OCI-LY7 (cell line): ENCODE measurements around the gene PLD5. TPM values are rescaled to one million over a fixed set of nuclear protein-coding genes. Genes with fewer than 3 reads are reported as not detected.

Experiments
- BruUV-seq: library from RNA; stranded (reverse); fragments of 400-500 nt; replicated peaks from 2 replicates; lab custom pipeline; 2021; lab: Mats Ljungman, UMichigan
- CTCF ChIA-PET: fragments of 300-600 bp; sonication (Branson Sonifier 250); formaldehyde crosslinking; loops from one replicate; lab custom pipeline; 2022; ENCODE audit warnings: antibody characterized with exemption; ENCODE audit not compliant: unreplicated experiment; lab: Charles Lee
- POLR2A ChIA-PET: fragments of 300-600 bp; sonication (Branson Sonifier 250); formaldehyde crosslinking; loops from one replicate; lab custom pipeline; 2022; ENCODE audit warnings: antibody characterized with exemption; lab: Charles Lee
- DNase-seq: peaks from one replicate; pipeline ENCODE4 v3.0.0-alpha.2; 2015; ENCODE audit warnings: low spot score
- H2AFZ ChIP-seq: fragments of 200-600 bp; sonication (generic), shearing (Covaris generic); 2 replicates; pipeline ENCODE4 v1.6.1; 2014; ENCODE audit warnings: mild to moderate bottlenecking, antibody characterized with exemption, low read length, moderate library complexity
- H3K27ac ChIP-seq: fragments of 200-600 bp; sonication (generic); 2 replicates; pipeline ENCODE4 v1.5.1; 2014; ENCODE audit warnings: mixed run types, low read depth, mild to moderate bottlenecking, moderate library complexity, low read length, inconsistent platforms; ENCODE audit not compliant: poor library complexity, severe bottlenecking
- H3K36me3 ChIP-seq: fragments of 200-600 bp; sonication (generic); 2 replicates; pipeline ENCODE4 v1.6.1; 2014; ENCODE audit warnings: mild to moderate bottlenecking, antibody characterized with exemption, low read length, moderate library complexity, mixed read lengths; ENCODE audit not compliant: insufficient read depth
- H3K4me1 ChIP-seq: fragments of 200-600 bp; sonication (generic); 2 replicates; pipeline ENCODE4 v1.5.1; 2014; ENCODE audit warnings: mild to moderate bottlenecking, low read length; ENCODE audit not compliant: insufficient read depth, poor library complexity, severe bottlenecking
- H3K4me2 ChIP-seq: fragments of 200-600 bp; sonication (generic); 2 replicates; pipeline ENCODE4 v1.6.1; 2014; ENCODE audit warnings: mild to moderate bottlenecking, low read length
- H3K4me3 ChIP-seq: fragments of 200-600 bp; sonication (generic); 2 replicates; pipeline ENCODE4 v1.5.1; 2014; ENCODE audit warnings: mild to moderate bottlenecking, low read depth, low read length; ENCODE audit not compliant: poor library complexity, severe bottlenecking
- H3K79me2 ChIP-seq: fragments of 200-600 bp; sonication (generic); 2 replicates; pipeline ENCODE4 v1.6.1; 2016; ENCODE audit warnings: low read depth, mild to moderate bottlenecking, low read length, moderate library complexity, mixed read lengths; ENCODE audit not compliant: insufficient read depth
- H3K9me2 ChIP-seq: fragments of 200-600 bp; sonication (generic); 2 replicates; pipeline ENCODE4 v1.6.1; 2016; ENCODE audit warnings: mild to moderate bottlenecking, low read length, mixed read lengths; ENCODE audit not compliant: insufficient read depth
- H3K9me3 ChIP-seq: fragments of 200-600 bp; sonication (generic); 2 replicates; pipeline ENCODE4 v1.6.1; 2014; ENCODE audit warnings: mild to moderate bottlenecking, mixed run types, low read length, mixed read lengths
- H4K20me1 ChIP-seq: fragments of 200-600 bp; sonication (generic); 2 replicates; pipeline ENCODE4 v1.6.1; 2014; ENCODE audit warnings: mild to moderate bottlenecking, antibody characterized with exemption, low read length, moderate library complexity, mixed read lengths; ENCODE audit not compliant: insufficient read depth
- EZH2phosphoT487 ChIP-seq: fragments of 200-600 bp; sonication (generic); IDR thresholded peaks from 2 replicates; pipeline ENCODE4 v1.6.1; 2018; ENCODE audit warnings: low read depth, borderline replicate concordance, mild to moderate bottlenecking, mixed run types, antibody characterized with exemption, low read length, moderate library complexity, mixed read lengths
- intact Hi-C: fragments of 100-400 bp; cut with micrococcal nuclease; formaldehyde crosslinking; loops from one replicate; pipeline ENCODE4 v1.10.0; 2022; ENCODE audit not compliant: unreplicated experiment
- total RNA-seq, 2 experiments: library from RNA; depleted of rRNA in 1 of 2; stranded (reverse); fragments of >200 nt in 1 of 2; shearing (Covaris generic) in 1 of 2; gene quantifications; 2 replicates each; pipeline ENCODE4 v1.2.3, GENCODE V29; 2014 to 2022
- TF ChIP-seq, protein P1 (sequence below): fragments of 200-600 bp; sonication (generic); conservative IDR thresholded peaks from 2 replicates; pipeline ENCODE4 v1.5.1; 2014; ENCODE audit warnings: mild to moderate bottlenecking, antibody characterized with exemption, low read length, moderate library complexity, mixed read lengths

The PLD5 gene
- total RNA-seq, 2 experiments from 2014 or later = not detected

DNA sequence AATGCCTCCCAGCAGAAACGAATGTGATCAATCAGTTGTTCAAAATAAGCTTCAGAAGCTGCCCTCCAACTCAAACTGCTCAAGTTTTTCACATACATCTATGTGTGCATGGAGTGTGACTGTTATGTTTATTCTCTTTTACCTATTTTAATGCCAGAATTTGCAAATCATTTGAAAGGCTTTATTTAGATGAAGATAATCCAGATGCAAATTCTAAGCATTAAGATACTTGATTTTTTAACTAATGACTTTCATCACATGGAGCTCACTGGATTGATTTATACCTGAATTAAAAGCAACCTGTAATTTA is 69.5 kb downstream of the PLD5 start:
- TF ChIP-seq EZH2phosphoT487 = no peak
- TF ChIP-seq, protein P1, sequence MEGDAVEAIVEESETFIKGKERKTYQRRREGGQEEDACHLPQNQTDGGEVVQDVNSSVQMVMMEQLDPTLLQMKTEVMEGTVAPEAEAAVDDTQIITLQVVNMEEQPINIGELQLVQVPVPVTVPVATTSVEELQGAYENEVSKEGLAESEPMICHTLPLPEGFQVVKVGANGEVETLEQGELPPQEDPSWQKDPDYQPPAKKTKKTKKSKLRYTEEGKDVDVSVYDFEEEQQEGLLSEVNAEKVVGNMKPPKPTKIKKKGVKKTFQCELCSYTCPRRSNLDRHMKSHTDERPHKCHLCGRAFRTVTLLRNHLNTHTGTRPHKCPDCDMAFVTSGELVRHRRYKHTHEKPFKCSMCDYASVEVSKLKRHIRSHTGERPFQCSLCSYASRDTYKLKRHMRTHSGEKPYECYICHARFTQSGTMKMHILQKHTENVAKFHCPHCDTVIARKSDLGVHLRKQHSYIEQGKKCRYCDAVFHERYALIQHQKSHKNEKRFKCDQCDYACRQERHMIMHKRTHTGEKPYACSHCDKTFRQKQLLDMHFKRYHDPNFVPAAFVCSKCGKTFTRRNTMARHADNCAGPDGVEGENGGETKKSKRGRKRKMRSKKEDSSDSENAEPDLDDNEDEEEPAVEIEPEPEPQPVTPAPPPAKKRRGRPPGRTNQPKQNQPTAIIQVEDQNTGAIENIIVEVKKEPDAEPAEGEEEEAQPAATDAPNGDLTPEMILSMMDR = peak; percentile 48; the same call in 1 of the 2 replicates
- no peaks in the 10 kb centered on the region for H3K9me3 ChIP-seq

DNA sequence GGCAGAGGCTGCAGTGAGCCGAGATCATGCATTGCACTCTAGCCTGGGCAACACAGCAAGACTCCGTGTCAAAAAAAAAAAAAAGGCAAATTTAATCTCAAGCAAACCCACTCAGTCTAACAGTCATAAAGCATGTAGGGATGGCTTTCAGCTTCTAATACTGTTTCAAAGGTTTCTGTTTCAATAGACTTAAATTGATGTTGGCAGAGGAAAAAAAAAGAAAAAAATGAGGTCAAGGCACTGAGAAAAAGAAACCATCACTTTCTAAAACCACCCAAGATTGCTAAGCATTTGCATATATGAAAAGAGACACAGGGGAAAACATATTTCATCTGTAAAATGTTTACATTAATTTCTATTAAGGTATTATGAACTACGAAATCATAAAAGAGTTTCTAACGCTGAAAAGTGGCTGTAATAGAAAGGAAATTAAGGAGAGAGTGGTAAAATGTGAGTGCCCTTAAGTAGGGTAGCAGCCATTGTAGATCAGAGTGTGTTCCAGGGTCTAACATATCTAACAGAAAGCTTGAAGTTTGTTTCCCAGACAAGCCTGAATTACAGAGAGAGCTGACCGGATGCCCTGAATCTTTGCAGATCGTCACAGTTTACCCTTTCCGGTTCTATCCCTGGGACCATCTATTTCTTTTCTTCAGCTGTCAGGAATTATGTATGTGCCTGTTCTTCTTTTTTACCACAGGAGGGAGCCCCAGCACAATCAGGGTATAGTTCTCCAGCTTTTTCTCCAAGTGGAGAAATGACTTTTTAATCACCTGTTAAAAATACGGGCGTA is 70.0 kb downstream of the PLD5 start:
- TF ChIP-seq, protein P1 = peak; percentile 85
- no peak for TF ChIP-seq EZH2phosphoT487
- H4K20me1 ChIP-seq = no peaks in the 10 kb centered on the region
- no peak overlapping the region for H3K27ac ChIP-seq
- no peaks in the 10 kb centered on the region for H3K9me2 ChIP-seq
- no peaks in the 10 kb centered on the region for H3K36me3 ChIP-seq
- no peak overlapping the region for H2AFZ ChIP-seq
- CTCF ChIA-PET = no interaction called here
- no peak overlapping the region for H3K4me2 ChIP-seq
- intact Hi-C loops = no loop called here
- BruUV-seq = no TSS peak
- H3K79me2 ChIP-seq = no peaks in the 10 kb centered on the region
- H3K4me3 ChIP-seq = no peak overlapping the region
- DNase-seq = peak; percentile 9
- H3K9me3 ChIP-seq = no peaks in the 10 kb centered on the region
- POLR2A ChIA-PET = interaction anchor here (1.3 kb wide), 1 partner anchor 13 kb away, joined by 3 read pairs; no protein-coding TSS in a partner anchor
- no peaks in the 10 kb centered on the region for H3K4me1 ChIP-seq

More for the DNA sequence above, 69.5 kb downstream of the PLD5 start:
- Histone ChIP-seq H3K9me2 (no peaks in the 10 kb centered on the region), H3K4me3 (no peak overlapping the region), H3K79me2 (no peaks in the 10 kb centered on the region), H3K27ac (no peak overlapping the region), H4K20me1 (no peaks in the 10 kb centered on the region), H3K4me2 (no peak overlapping the region), H3K4me1 (no peaks in the 10 kb centered on the region), H2AFZ (no peak overlapping the region), H3K36me3 (no peaks in the 10 kb centered on the region)
- BruUV-seq = no TSS peak
- ChIA-PET CTCF (no interaction called here), POLR2A (interaction anchor here (1.3 kb wide), 1 partner anchor 12 kb away, joined by 3 read pairs; no protein-coding TSS in a partner anchor)
- intact Hi-C loops = no loop called here
- DNase-seq = no peak

DNA sequence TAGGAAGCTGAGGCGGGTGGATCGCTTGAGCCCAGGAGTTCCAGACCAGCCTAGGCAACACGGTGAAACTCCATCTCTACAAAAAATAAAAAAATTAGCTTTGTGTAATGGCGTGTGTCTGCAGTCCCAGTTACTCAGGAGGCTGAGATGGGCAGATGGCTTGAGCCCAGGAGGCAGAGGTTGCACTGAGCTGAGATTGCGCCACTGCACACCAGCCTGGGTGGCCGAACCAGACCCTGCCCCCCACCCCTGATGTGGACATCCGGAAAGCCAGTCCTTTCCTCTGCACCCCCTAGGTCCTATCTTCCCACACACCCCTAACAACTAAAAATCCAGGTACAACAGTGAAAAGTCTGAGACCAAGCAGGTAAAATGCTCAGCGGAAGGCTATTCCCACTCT is 71.9 kb downstream of the PLD5 start:
- H3K36me3 ChIP-seq = no peaks in the 10 kb centered on the region
- no peaks in the 10 kb centered on the region for H3K4me1 ChIP-seq
- CTCF ChIA-PET = no interaction called here
- H3K9me3 ChIP-seq = no peaks in the 10 kb centered on the region
- TF ChIP-seq EZH2phosphoT487 = no peak
- TF ChIP-seq, protein P1 = no peak
- no peak overlapping the region for H3K4me2 ChIP-seq
- no peak for DNase-seq
- intact Hi-C loops = no loop called here
- H3K9me2 ChIP-seq = no peaks in the 10 kb centered on the region
- H4K20me1 ChIP-seq = no peaks in the 10 kb centered on the region
- no peak overlapping the region for H3K27ac ChIP-seq
- no peak overlapping the region for H3K4me3 ChIP-seq
- BruUV-seq = no TSS peak
- H2AFZ ChIP-seq = no peak overlapping the region
- POLR2A ChIA-PET = no interaction called here
- H3K79me2 ChIP-seq = no peaks in the 10 kb centered on the region
